Glutamatergic neuron (in vitro differentiated cells): ENCODE measurements around the gene ZNF429. TPM values are rescaled to one million over a fixed set of nuclear protein-coding genes. Genes with fewer than 3 reads are reported as not detected.
A peak's percentile ranks its signal among the peaks of the same experiment; 100 is the strongest.
"Not testable (repeated sequence)": the region's sequence is repeated elsewhere in the genome, so short reads cannot be mapped to it uniquely, and the experiment has no call there.

ENCODE experiments used
- DNase-seq: peaks from one replicate; pipeline ENCODE4 v3.0.0; 2022
- H3K27ac Mint-ChIP-seq: one replicate; pipeline ENCODE4 v1.8.0; 2020; ENCODE audit warnings: mild to moderate bottlenecking, mixed read lengths, inconsistent platforms; ENCODE audit not compliant: unreplicated experiment
- H3K27me3 Mint-ChIP-seq: one replicate; pipeline ENCODE4 v1.8.0; 2020; ENCODE audit warnings: mild to moderate bottlenecking, moderate library complexity, mixed read lengths, inconsistent platforms; ENCODE audit not compliant: unreplicated experiment
- H3K36me3 Mint-ChIP-seq: one replicate; pipeline ENCODE4 v1.8.0; 2020; ENCODE audit warnings: mild to moderate bottlenecking, mixed read lengths, inconsistent platforms; ENCODE audit not compliant: unreplicated experiment
- H3K4me1 Mint-ChIP-seq: one replicate; pipeline ENCODE4 v1.8.0; 2020; ENCODE audit warnings: mild to moderate bottlenecking, low read depth, mixed read lengths, inconsistent platforms; ENCODE audit not compliant: unreplicated experiment
- H3K4me3 Mint-ChIP-seq: one replicate; pipeline ENCODE4 v1.8.0; 2020; ENCODE audit warnings: mild to moderate bottlenecking, mixed read lengths, inconsistent platforms; ENCODE audit not compliant: unreplicated experiment
- H3K9me3 Mint-ChIP-seq: one replicate; pipeline ENCODE4 v1.8.0; 2020; ENCODE audit warnings: mild to moderate bottlenecking, moderate library complexity, mixed read lengths, inconsistent platforms; ENCODE audit not compliant: unreplicated experiment
- total RNA-seq: library from RNA; stranded (reverse); fragmentation: NEBNext Ultra II Directional; extraction: Animal tissue kit (Norgen Biotek cat#: 25700); gene quantifications from one replicate; pipeline ENCODE4 v1.2.1, GENCODE V29; 2021; ENCODE audit not compliant: unreplicated experiment
- TF ChIP-seq, protein P1 (sequence below): fragments of 200-600 bp; sonication (generic); IDR thresholded peaks from one replicate; pipeline ENCODE4 v1.5.0; 2021; ENCODE audit not compliant: partially characterized antibody, unreplicated experiment

Gene ZNF429
- total RNA-seq, 1 donor from 2014 or later = 29.8 TPM

DNA sequence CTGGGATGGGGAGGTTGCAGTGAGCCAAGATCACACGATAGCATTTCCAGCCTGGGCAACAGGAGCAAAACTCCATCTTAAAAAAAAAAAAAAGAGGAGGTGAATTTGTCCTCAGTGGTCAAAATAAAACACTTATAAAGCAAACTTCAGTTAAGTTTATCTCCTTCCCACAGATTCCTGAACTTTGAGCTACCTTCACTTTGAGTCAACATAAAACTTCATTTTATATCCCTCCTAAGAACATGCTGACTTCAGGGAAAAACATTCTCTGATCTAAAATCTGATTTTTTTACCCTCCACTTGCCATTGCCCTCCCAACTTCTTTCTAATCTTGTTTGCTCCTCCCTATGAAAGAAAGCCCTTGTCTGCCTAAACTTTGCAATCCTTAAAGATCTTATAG, 59.0 kb downstream of the ZNF429 start:
- Mint-ChIP-seq H3K36me3 (peaks cover 5% of the 10 kb centered on the region), H3K9me3 (peaks cover 13% of the 10 kb centered on the region), H3K27me3 (peaks cover 4% of the 10 kb centered on the region), H3K27ac (peak overlapping the region; percentile 48), H3K4me1 (peaks cover 27% of the 10 kb centered on the region), H3K4me3 (no peak overlapping the region)
- DNase-seq = no peak
- TF ChIP-seq, protein P1, sequence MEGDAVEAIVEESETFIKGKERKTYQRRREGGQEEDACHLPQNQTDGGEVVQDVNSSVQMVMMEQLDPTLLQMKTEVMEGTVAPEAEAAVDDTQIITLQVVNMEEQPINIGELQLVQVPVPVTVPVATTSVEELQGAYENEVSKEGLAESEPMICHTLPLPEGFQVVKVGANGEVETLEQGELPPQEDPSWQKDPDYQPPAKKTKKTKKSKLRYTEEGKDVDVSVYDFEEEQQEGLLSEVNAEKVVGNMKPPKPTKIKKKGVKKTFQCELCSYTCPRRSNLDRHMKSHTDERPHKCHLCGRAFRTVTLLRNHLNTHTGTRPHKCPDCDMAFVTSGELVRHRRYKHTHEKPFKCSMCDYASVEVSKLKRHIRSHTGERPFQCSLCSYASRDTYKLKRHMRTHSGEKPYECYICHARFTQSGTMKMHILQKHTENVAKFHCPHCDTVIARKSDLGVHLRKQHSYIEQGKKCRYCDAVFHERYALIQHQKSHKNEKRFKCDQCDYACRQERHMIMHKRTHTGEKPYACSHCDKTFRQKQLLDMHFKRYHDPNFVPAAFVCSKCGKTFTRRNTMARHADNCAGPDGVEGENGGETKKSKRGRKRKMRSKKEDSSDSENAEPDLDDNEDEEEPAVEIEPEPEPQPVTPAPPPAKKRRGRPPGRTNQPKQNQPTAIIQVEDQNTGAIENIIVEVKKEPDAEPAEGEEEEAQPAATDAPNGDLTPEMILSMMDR = no peak

DNA sequence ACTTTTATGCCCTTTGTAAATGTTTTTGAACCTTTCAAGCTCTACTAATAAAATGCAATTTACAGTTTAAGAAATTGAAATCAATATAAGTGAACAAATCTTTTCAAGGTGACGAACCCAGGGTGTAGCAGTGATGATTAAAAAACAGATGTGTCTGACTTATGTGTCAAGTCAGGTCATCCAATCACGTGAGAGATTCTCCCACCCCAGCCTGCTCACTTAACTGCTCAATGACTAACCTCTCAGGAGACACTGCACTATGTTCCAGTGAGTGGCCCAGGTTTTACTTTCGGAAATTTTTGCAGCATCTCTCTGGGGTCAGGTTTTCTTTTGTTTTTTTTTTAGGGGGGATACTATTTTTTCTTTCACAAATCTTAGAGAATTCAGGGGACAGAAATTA, 60.7 kb downstream of the ZNF429 start:
- Mint-ChIP-seq H3K36me3 (peaks cover 5% of the 10 kb centered on the region), H3K4me1 (peaks cover 27% of the 10 kb centered on the region)

DNA sequence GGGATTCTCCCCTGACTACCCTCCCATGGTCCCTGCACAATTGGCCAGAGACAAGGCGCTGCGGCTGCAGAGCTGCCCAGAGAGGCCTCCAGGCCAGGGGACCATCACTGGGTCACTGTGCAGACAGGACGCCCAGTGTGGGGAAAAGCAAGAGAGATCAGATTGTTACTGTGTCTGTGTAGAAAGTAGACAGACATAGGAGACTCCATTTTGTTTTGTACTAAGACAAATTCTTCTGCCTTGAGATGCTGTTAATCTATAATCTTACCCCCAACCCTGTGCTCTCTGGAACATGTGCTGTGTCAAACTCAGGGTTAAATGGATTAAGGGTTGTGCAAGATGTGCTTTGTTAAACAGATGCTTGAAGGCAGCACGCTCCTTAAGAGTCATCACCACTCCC, 62.4 kb downstream of the ZNF429 start:
- H3K36me3 Mint-ChIP-seq, H3K27me3 Mint-ChIP-seq, DNase-seq: not testable (repeated sequence)
- Mint-ChIP-seq H3K9me3 (peaks cover 17% of the 10 kb centered on the region), H3K27ac (peak overlapping the region; percentile 91), H3K4me3 (peak overlapping the region; percentile 46), H3K4me1 (peaks cover 27% of the 10 kb centered on the region)

More for the DNA sequence above, 60.7 kb downstream of the ZNF429 start:
- Mint-ChIP-seq H3K27ac (peak overlapping the region; percentile 90), H3K27me3 (peaks cover 4% of the 10 kb centered on the region), H3K9me3 (peaks cover 15% of the 10 kb centered on the region), H3K4me3 (peak overlapping the region; percentile 40)
- TF ChIP-seq, protein P1 = no peak
- DNase-seq = no peak

DNA sequence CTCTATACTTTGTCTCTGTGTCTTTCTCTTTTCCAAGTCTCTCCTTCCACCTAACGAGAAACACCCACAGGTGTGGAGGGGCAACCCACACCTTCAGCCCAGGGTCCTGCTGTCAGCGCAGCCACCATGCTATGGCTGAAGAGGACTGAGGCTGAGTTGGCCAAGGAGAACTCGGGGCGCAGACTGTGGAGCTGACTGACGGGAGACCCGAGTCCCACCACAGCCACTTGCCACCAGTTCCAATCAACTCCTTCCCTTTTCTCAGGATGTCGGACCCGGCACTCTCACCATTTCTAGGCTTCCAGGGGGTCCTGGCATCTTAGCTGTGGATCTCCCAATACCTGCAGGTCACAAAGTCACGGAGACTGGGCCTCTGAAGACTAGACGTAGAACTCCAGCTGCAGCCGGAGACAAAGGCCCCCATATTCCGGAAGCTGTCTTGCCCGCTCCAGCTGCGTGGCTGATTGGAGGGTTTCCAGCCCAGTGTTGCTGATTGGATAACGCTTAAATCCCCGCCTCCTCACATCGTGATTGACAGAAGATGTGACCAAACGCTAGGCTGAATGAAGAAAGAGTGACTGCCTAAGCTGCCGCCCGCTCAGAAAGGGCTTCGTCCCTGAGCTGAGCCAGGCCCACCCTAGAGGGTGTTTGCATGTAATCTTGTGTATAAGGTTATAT, 63.6 kb downstream of the ZNF429 start:
- Mint-ChIP-seq H3K9me3 (peaks cover 15% of the 10 kb centered on the region), H3K27ac (peak overlapping the region; percentile 68), H3K4me3 (no peak overlapping the region), H3K4me1 (peaks cover 18% of the 10 kb centered on the region), H3K36me3 (peaks cover 4% of the 10 kb centered on the region), H3K27me3 (peaks cover 2% of the 10 kb centered on the region)
- DNase-seq = no peak
- TF ChIP-seq, protein P1 = no peak

DNA sequence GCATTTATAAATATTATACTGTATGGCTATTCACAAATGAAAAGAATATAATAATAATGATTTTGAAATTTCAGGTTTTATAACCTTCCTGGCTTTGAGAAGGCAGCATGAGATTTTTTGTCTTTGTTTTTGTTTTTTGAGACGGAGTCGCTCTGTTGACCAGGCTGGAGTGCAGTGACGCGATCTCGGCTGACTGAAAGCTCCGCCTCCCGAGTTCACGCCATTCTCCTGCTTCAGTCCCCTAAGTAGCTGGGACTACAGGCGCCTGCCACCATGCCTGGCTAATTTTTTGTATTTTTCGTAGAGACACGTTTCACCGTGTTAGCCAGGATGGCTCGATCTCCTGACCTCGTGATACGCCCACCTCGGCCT, 64.1 kb downstream of the ZNF429 start:
- Mint-ChIP-seq H3K4me1 (peaks cover 16% of the 10 kb centered on the region), H3K4me3 (no peak overlapping the region), H3K9me3 (peaks cover 18% of the 10 kb centered on the region), H3K36me3 (peaks cover 4% of the 10 kb centered on the region), H3K27ac (no peak overlapping the region), H3K27me3 (peaks cover 2% of the 10 kb centered on the region)
- DNase-seq = no peak
- TF ChIP-seq, protein P1 = no peak
